Activated CD4-positive, alpha-beta T cell treated with anti-CD3 and anti-CD28 coated beads for 24 hours (primary cell): ENCODE measurements around the gene RIPOR3.
A peak's percentile ranks its signal among the peaks of the same experiment; 100 is the strongest.
"Not testable (repeated sequence)": the region's sequence is repeated elsewhere in the genome, so short reads cannot be mapped to it uniquely, and the experiment has no call there.

Experiments
- DNase-seq, 2 donors: peaks; one replicate each; pipeline ENCODE4 v3.0.0-alpha.2; 2020; ENCODE audit warnings: low read depth in 2 of 2

RIPOR3 gene

DNA sequence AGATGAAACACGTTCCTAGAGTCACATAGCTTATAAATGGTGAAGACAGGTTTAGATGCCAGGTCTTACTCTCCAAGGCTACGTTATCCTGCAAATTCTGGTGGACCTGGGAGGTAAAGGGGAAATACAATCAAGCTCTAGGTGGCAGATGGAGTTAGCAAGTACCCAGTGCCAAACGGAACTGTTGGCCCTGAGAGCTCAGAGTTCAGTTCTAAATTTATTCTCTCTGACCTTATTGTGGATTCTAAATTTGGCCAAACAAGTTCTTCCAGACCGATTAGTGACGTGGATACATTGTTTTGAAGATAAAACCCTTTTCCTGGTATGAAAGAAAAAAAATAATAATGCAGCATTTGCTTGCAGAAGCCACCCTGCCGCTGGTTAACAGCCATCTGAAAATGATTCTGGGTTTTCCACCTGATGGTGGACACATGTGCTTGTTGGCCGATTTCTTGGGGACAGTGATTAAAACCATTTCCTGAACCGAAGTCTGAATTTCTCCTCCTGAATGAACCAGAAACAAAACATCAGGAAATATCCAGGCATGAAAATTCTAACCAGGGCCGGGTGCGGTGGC is 32.5 kb downstream of the RIPOR3 start:
- DNase-seq: no peak

DNA sequence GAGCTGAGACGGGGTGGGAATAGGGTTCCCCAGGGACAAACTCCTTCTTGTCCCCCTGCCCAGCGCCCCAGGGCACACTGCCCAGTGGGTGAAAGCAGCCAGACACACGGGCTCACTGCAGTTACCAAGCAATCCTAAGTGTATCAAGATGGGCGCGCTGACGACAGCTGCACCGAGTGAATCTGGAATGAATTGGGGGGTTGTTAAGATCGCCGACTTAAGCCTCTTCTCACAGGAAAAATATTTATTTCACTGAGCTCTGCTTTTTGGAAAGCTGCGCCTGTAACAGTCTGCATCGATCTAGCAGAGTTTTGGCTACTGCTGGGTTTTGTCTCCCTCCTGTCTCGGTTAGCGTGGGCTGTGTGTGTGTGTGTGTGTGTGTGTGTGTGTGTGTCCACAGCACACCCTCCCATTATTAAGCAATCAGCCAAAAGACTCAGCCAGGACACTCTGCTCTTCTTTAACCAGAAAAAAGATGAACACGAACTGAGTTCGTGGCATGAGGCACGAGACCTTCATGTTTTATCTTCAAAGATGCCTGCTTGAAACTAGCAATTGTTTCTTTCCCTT is 35.9 kb downstream of the RIPOR3 start:
- DNase-seq: no peak

DNA sequence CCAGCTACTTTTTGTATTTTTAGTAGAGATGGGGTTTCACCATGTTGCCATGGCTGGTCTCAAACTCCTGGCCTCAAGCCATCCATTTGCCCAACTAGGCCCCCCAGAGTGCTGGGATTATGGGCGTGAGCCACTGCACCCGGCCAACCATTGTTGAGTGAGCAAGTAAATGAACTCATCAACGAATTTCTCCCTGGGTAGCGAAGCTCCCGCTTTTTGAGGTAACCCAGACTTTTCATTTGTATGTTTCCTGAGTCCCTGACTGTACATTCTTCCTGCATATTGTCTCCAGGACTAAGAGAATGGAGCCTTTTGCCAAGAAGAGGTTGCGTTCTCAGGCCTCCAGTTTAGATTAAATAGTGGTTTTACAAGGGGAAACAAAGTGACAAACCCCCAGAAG is 36.4 kb downstream of the RIPOR3 start:
- DNase-seq: no peak

DNA sequence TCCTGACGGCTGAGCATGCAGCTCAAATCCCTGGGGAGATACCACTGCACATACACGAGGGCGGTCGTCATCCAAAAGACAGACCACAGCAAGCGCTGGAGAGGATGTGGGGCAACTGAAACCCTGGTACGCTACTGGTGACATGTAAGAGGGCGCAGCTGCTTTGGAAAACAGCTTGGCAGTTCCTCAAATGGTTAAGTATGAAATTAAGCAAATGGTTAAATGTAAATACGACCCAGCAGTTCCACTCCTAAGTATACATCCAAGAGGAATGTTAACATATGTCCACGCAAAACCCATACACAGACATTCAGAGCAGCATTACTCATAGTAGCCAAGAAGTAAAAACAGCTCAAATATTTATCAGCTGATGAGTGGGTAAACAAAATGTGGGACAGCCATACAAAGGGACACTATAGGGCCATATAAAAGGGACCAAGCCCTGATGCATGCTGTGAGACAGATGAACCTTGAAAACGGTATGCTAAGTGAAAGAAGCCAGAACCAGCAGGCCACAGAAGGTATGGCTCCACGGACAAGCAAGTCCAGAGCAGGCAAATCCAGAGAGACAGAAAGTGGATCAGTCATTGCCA is 38.5 kb downstream of the RIPOR3 start:
- DNase-seq: no peak

DNA sequence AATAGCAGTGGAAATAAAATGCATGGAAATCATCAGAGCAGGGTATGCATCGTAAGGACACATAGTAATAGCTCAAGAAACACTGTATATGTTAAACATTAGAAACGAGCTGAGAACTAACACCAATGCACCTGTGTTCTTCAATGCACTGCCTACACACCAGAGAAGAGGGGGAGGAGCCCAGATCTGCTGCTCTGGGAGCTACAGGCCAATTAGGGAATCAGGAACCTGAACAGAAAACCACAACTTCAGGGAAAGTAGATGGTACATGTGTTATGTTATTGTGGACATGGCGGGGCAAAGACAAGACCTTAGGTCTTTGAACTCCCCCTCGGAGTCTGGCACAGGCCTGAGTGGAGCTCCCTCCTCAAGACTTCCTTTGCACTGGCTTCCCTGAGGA is 39.7 kb downstream of the RIPOR3 start:
- DNase-seq: no peak

DNA sequence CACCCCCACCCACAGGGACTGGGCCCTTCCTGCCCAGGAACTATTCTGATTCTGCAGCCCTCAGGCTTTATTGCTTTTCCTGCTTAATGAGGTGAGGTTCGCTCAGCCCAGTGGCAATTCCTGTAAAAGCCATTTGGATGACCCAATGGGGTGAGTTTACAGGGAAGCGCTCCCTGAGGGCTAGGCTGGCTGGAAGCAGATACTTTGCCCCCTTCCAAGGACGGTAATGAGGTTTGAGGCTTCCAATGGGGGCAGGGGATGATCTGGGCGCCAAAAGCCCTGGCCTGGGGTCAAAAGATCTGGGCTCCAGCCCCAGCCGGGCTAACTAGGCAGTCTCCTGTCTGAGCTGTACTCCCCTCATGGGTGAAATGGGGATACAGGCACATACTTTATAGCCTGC is 41.8 kb downstream of the RIPOR3 start:
- DNase-seq: no peak

DNA sequence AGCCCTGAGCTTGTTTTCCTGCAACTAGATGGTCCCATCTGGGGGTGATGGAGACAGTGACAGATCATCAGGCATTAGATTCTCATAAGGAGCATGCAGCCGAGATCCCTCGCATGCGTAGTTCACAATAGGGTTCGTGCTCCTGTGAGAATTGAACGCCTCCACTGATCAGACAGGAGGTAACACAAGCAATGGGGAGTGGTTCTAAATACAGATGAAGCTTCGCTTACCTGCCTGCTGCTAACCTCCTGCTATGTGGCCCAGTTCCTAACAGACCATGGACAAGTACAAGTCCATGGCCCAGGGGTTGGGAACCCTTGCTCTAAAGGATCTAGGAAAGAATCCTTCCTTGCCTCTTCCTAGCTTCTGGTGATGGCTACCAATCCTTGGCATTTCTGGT is 42.7 kb downstream of the RIPOR3 start:
- DNase-seq: no peak

DNA sequence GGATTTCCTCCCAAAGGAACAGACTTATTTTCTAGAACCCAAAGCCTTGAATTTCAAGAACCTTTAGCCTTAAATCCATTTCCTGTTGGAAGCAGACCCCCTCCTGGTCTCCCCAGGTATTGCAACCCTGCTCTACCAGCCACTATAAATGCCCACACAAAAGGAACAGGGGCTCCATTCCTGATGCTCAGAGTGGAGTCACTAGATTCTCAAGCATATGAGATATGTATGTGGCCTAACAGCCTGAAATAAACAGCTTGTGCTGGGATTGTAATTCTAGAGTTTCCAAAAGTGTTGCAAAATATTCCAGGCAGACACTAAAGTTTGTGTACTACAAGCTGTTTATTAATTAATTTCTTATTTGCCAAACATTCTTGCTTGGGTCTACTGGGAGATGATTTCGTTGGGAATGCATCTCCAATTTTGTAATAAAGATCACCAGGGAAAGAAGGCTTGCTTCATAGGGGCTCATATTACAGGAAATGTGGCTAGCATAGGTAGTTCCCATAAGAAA is 44.8 kb downstream of the RIPOR3 start:
- DNase-seq: no peak

DNA sequence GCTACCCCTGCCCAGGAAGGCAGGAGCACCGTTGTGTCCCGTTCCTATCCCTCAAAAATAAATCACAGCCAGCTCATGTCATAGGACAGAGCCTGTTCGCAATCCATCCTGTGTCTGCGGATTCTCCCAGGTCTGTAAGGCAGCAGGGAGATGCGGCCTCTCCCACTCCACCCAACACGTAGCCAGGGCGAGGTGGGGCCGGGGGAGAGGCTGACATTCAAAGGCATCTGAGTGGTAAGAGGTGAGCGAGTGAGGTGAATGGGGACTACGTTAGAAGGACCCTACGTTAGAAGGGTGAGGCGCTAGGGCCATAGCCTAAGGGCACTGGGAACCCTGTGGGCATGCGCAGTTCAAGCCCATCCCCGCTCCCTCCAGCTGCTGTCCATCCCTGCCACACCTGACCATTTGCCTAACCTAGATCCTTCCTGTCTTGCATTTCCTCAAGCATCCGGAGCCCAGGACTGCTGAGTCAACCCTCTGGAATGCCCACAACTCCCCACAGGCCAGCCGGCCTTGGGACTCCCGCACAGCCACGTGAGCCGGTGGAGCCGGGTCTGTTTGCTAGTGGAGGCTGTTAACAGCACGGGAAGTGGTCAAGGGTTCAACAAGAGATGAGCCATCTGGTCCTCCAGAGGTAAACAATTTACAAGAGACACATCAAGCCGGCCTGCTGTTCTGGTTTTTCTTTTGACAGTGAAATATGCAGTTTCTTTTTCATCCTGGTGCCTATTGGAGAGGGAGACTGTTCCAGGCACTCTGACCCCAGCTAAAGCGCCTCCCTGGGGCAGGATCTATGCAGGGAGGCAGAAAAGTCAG is 45.9 kb downstream of the RIPOR3 start:
- DNase-seq: no peak

DNA sequence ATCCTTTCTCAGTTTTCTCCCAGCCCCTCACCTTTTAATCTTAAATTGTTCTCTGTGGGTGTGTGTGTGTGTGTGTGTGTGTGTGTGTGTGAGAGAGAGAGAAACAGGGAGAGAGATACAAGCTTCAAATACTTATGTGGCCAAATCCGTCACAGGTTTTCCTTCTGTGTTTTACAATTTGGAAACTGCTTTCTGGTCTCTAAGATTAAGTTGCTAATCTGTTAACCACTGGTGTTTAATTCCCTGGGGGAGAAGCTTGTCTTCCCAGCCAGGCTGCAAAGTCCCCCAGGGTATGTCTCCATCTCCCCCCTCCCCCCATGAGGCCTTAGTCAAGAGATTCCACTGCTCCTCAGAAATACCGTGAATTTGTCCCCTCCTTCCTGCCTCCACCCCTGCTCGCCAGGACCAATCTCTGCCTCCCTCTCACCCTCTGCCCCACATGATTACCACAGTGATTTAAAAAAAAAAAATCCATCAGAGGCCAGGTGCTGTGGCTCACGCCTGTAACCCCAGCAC is 49.0 kb downstream of the RIPOR3 start:
- no peak for DNase-seq

DNA sequence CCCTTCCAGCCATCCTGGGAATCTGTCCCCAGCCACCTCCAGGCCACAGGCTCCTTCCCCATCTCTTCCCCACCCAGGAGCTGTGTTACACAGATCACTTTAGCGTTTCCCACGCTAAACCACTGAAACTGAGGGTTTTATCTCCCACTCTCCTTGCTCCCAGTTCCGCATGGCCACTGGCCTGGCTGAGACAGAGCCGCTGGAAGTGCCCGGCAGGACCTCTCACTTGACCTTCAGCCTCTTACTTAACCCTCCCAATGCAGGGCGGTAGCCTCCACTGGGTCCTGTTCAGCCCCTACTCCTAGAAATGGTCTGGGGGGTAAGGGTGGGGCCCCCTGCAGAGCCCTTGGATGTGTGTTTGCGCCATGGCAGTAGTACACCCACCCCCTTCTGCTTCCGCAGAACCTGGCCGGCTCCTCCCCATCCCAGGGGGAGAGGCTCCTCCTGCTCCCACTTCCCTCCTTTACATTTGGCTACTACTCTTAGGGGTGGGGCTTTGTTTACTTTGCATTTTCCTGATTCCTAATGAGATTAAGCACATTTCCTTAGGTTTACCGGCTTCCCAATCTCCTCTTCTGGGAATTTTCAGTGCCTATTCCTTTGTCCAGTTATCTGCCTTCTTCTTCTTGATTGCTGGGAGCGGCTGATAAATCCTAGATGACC is 49.6 kb downstream of the RIPOR3 start:
- not testable (repeated sequence) for DNase-seq

DNA sequence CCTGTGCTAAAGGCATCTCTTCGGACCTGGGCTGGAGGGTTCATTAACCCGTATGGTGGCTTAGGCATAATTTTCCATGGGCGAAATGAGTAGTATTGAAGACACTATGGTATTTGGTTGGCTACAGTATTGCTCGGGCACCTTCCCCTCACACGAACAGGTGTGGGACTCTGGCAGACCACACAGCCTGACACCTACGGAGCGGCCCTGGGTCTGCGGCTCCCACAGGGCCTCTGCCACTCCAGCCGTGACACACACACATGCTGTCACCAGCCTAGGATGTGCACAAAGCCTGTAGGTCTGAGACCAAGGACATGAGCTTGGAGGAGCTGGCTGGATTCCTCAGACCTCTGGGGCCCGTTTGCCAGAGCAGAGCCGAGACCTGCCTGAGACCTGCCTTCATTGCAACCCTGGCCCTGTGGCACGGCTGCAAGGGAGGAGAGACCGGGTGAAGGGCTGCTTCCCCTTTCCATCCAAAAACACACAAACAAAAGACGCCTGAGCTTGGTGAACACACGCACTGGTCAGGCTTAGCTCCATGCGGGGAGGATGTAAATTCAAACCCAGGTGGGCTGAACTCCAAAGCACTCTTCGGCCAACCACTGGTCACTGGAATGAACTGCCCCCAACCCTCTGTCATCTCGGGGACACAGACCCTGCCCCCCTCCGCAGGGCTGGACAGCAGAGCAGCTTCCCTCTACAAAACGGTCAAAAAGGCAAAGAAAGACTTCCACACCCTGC is 51.2 kb downstream of the RIPOR3 start:
- not testable (repeated sequence) for DNase-seq

DNA sequence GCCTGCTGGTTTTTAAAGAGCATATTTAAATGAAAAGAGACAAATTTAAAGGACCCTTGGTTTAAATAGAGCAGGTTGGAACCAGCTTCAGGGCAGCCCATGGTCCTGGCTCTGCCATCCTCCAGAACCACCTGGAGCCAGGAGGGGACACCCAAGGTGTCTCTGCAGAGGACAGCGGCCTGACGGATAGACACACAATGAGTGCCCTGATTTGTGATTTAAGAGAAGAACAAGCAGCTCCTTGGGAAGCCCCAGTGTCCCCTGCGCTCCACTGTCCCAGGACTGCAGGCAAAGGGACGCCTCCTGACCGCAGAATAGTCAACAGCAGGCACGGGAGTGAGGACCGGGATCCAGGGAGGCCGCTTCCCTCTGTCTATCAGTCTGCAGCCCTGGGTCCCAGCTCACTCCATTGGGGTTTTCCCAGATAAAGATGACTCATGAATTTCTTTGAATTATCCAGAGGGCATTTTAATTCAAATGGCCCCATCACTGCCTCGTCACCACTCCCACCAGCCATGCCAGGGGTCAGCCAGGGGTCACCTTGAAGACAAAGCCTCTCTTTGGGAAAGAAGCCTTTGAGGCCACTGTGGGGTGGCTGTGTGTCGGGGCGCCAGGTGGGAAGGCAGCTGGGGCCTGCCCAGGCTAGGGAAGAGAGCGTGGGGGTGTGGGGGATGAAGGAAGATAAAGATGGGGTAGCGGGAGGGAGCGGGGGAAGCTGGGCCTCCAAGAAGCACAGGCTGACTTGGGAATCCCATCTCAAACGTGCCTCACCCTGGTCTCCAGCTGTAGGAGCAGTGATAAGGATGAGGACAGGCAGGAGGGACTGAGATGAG is 53.1 kb downstream of the RIPOR3 start:
- not testable (repeated sequence) for DNase-seq

DNA sequence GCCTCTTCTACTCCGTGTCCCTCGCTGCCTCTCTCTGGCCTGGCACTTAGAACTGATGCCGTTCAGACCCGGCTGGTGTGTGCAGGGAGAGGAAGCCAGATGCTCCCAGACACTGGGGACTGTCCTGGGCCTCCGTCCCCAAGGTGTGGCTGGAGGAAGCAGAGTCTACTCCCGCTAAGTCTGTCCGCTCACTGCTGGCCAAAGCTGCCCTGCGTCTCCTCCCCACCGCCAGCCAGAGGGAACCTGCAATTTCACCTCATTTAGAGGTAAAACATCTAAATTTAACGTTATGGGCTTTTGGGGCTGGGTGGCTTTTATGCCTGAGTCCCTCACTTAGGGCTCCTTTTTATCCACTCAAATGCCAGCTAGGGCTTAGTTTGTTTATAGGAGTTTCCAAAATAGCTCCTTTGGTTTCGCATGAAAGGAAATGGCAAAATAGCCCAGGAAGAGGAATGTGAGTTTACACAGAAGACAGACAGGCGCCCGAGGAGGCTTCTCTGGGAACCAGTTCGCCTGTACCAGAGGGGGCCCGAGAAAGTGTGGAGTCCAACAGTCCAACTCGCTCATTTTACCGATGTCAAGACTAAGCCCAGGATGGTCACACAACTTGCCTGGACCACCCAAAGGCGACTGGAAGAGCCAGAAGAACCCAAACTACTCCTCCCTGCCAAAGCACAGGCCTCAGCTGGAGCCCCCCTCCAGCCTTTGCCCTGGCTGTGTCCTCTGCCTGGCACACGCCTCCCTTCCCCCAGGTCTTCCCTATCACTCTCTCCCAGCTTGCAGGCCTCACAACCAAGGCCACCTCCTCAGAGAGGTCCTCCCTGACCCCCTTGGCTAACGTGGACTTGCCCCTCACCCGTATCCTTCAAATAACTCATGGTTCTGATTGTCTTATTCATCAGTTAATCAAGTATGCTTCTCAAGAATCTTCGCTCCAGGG is 54.5 kb downstream of the RIPOR3 start:
- no peak for DNase-seq

DNA sequence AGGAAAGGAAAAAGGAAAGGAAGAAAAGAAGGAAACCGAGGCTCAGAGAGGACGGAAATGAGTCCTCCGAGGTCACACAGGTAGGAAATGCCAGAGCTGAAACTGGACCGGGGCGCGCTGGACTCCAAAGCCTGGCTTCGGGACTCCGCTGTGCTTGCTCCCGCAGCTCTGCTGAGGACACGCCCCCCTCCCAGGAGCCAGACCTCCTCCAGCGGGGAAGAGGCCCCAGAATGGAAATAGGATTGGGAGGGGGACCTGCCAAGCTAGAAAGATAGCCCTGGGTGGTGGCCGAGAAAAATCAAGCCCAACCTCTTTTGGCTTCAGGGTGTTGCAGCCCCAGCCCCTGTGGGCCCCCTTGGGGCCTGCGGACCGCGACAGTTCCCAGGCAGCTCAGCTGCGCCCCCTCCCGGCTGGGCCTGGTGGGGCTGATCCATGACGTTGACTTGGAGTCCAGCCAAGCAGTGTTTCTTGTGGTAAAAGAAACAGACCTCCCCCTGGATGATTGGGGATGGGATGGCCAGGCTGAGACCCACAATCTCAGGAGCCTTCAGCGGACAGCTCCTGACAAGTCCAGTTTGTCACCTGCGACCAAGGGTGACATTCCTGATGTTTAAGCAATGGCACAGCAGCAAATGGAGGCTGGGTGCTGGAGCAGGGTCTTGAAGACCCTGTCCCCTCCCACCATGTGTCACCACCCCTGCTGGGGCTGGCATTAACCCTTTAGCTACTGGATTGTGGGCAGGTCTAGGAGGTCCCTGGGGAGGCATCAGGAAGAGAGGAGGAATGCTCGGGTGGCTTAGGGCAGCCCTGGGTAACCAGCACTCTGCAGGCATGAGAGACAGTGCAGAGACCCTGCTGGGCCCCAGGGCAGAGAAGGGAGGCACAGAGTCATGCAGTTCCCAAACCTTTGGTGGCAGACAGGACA is 55.4 kb downstream of the RIPOR3 start:
- peak; percentile 37 to 49 for DNase-seq

DNA sequence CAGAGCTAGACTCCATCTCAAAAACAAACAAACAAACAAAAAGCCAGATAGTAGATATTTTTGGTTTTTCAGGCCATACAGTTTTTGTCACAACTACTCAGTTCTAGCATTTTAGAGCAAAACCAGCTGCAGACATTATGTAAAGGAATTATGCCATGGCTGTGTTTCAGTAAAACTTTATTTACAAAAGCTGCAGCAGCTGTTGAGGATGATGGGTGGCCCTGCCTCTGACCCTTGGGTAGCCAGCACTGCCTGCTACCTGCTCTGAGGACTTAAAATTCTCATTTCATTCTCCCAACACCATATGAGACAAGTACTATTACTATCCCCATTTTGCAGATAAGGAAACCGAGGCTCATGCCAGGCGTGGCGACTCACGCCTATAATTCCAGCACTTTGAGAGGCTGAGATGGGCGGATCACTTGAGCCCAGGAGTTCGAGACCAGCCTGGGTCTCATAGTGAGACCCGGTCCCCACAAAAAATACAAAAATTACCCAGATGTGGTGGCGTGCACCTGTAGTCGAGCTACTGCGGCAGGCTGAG is 56.3 kb downstream of the RIPOR3 start:
- DNase-seq: no peak

DNA sequence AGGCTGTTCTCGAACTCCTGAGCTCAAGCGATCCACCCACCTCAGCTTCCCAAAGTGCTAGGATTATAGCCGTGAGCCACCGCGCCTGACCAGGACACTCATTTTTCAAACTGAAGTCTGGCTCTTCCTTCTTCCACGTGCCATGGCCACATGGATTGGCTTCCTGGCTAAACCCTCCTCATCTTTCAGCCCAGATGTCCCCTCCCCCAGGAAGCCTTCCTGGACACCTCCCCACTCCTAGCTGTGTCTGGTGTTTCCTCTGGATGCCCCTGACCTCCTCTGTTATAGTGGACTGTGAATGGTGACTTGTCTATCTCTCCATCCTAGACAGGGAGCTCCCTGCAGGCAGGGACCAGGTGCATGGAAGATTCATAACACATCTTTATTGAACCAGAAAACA is 57.2 kb downstream of the RIPOR3 start:
- DNase-seq: no peak

DNA sequence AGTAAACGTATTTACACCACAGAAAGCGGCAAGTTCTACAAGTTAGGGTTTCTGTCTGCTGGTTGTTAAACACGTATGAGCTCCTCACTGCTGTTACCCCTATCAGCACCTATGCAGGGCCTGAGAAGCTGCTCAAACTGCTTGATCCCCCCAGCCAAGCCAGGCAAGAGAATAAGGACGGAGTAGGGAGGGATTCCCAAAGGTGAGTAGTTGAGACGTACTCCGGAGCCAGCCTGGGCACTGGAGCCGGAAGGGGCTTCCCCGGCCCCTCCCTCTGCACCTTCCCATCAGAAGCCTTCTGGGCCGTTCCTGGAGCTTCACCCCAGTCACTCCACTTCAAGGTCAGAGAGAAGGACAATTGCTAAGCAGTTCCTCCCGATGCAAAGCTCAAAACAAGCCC is 58.0 kb downstream of the RIPOR3 start:
- no peak for DNase-seq
